ENCODE measurements around the gene AP3M1. TPM values are rescaled to one million over a fixed set of nuclear protein-coding genes. Genes with fewer than 3 reads are reported as not detected.

Gene AP3M1
- total RNA-seq, 1 donor from 2014 or later, result 32.7 TPM

- no peak for DNase-seq
Measured at GRCh38 chr10:74079028-74079935, 71.3 kb downstream of the AP3M1 start.

- peak; percentile 50 for DNase-seq
Measured at GRCh38 chr10:74078037-74078436, 72.6 kb downstream of the AP3M1 start.

- no peak for DNase-seq
Measured at GRCh38 chr10:74077416-74077815, 73.2 kb downstream of the AP3M1 start.

- DNase-seq, result no peak
Measured at GRCh38 chr10:74076961-74077360, 73.7 kb downstream of the AP3M1 start.

- DNase-seq, result no peak
Measured at GRCh38 chr10:74075906-74076305, 74.7 kb downstream of the AP3M1 start.

GRCh38 chr10:74072503-74072902 is 78.1 kb downstream of the AP3M1 start:
- DNase-seq, result peak; percentile 31

GRCh38 chr10:74071157-74071556 is 79.5 kb downstream of the AP3M1 start:
- peak; percentile 95 for DNase-seq

Other genes with a start within 250 kb of the AP3M1 start
- 13.4 and 13.8 TPM in 2 replicates for gene PLAU, start 239.7 kb downstream of the AP3M1 start, total RNA-seq
- gene VCL, start 152.7 kb downstream of the AP3M1 start, total RNA-seq, result 107 and 163 TPM in 2 replicates
- gene ADK, start 393 bp upstream of the AP3M1 start, total RNA-seq, result 15.3 and 30.6 TPM in 2 replicates

Data from dermis blood vessel endothelial cell (primary cell).